Measurements from ENCODE around the gene TRIM32. TPM values are rescaled to one million over a fixed set of nuclear protein-coding genes. Genes with fewer than 3 reads are reported as not detected.

The TRIM32 gene
- total RNA-seq, 1 donor from 2014 or later = 15.6 TPM

- TF ChIP-seq CTCF (conservative IDR thresholded peaks at IDR 0.05; ENCODE audit: low read depth, low read length) = no peak
- no peak for DNase-seq (ENCODE audit: low read depth)
These were observed 28.8 kb upstream of the TRIM32 start for GRCh38 chr9:116658265-116658664.

GRCh38 chr9:116661037-116661954 is 25.8 kb upstream of the TRIM32 start:
- peak; percentile 82 for TF ChIP-seq CTCF (conservative IDR thresholded peaks at IDR 0.05; ENCODE audit: low read depth, low read length)
- peak; percentile 52 for DNase-seq (ENCODE audit: low read depth)
- H3K4me3 ChIP-seq (ENCODE audit: low read depth, low read length) = no peak overlapping the region

More at GRCh38 chr9:116658265-116658664, 28.8 kb upstream of the TRIM32 start:
- H3K4me3 ChIP-seq (ENCODE audit: low read depth, low read length) = no peak overlapping the region

- H3K4me3 ChIP-seq (ENCODE audit: low read depth, low read length) = no peak overlapping the region
- DNase-seq (ENCODE audit: low read depth) = no peak
- no peak for TF ChIP-seq CTCF (conservative IDR thresholded peaks at IDR 0.05; ENCODE audit: low read depth, low read length)
These were observed 24.3 kb upstream of the TRIM32 start for GRCh38 chr9:116662646-116663310.

- TF ChIP-seq CTCF (conservative IDR thresholded peaks at IDR 0.05; ENCODE audit: low read depth, low read length) = no peak
These were observed 23.5 kb upstream of the TRIM32 start for GRCh38 chr9:116663581-116663980.

GRCh38 chr9:116668970-116669695 is 18.0 kb upstream of the TRIM32 start:
- TF ChIP-seq CTCF (conservative IDR thresholded peaks at IDR 0.05; ENCODE audit: low read depth, low read length) = no peak
- no peak for DNase-seq (ENCODE audit: low read depth)
- no peak overlapping the region for H3K4me3 ChIP-seq (ENCODE audit: low read depth, low read length)

More at GRCh38 chr9:116663581-116663980, 23.5 kb upstream of the TRIM32 start:
- no peak overlapping the region for H3K4me3 ChIP-seq (ENCODE audit: low read depth, low read length)
- no peak for DNase-seq (ENCODE audit: low read depth)

- no peak overlapping the region for H3K4me3 ChIP-seq (ENCODE audit: low read depth, low read length)
- TF ChIP-seq CTCF (conservative IDR thresholded peaks at IDR 0.05; ENCODE audit: low read depth, low read length) = no peak
- no peak for DNase-seq (ENCODE audit: low read depth)
These were observed 15.5 kb upstream of the TRIM32 start for GRCh38 chr9:116671605-116672004.
